Measurements from ENCODE around the gene F10.

DNA sequence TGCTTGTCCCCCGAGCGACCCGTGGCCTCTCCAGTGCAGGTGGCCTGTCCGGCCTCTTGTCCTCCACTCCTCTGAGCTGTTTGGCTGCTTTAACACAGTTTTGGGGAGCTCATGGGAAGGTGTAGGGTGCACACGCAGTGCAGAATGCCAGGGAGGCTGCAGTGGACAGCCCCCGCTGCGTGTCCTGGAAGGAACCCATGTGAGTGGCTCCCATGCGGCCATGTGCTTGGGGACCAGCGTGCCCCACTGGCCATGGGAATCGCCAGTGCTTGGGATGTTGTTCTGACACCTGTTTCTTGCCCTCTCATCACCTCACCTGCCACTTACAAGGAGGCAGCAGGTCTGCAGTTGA, 39.6 kb upstream of the F10 start:
- TF ChIP-seq POLR2A (IDR thresholded peaks at IDR 0.05), result no peak
- TF ChIP-seq CTCF (IDR thresholded peaks at IDR 0.05 in 4 of 5, conservative IDR thresholded peaks at IDR 0.05 in 1 of 5), result no peak
